ENCODE data around the gene CLDN4.
"Not testable (repeated sequence)": the region's sequence is repeated elsewhere in the genome, so short reads cannot be mapped to it uniquely, and the experiment has no call there.

Gene CLDN4

GRCh38 chr7:73842067-73842976 is 11.5 kb downstream of the CLDN4 start, which contains the start of gene METTL27:
Gene METTL27, minus strand, starts transcription at chr7:73842516. Its CDS starts 376 bp downstream, at chr7:73842140.
- peak; percentile 72 to 79 (median 73) for DNase-seq (ENCODE audit: low read depth in 2 of 3, low spot score in 2 of 3)

DNA sequence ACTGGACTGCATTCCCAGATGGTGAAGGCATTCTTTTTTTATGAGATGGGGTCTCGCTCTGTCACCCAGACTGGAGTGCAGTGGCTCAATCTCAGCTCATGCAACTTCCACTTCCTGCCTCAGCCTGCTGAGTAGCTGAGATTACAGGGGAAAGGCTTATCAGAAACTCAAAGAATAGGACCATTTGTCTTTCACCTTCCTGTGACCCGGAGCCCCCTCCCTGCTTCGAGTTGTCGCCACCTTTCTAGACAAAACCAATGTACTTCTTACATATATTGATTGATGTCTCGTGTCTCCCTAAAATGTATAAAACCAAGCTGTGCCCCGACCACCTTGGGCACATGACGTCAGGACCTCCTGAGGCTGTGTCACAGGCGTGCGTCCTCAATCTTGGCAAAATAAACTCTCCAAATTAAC is 13.3 kb downstream of the CLDN4 start:
- no peak for DNase-seq (ENCODE audit: low read depth in 2 of 3, low spot score in 2 of 3)

DNA sequence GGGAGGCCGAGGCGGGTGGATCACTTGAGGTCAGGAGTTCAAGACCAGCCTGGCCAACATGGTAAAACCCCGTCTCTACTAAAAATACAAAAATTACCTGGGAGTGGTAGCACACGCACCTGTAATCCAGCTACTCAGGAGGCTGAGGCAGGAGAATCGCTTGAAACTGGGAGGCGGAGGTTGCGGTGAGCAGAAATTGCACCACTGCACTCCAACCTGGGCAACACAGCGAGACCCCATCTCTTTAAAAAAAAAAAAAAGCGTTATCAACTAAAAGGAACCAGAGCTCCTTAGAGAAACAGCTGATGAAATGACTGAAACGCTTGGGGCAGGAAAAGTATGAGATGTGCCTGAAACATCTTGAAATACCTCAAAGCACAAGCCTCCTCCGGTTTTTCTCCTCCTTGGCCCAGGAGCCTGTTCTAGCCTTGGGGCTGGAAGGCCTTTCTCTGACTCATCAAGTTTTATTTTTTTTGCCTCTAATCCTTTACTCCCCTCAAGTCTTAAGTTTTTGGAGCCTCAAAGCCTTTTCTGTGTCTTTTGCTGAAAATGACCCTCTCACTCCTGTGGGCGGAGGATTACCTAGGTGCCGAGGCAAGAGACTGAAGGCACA is 14.2 kb downstream of the CLDN4 start:
- DNase-seq (ENCODE audit: low read depth in 2 of 3, low spot score in 2 of 3), result no peak

GRCh38 chr7:73845701-73846195 is 15.0 kb downstream of the CLDN4 start:
- DNase-seq (ENCODE audit: low read depth in 2 of 3, low spot score in 2 of 3), result not testable (repeated sequence)

- DNase-seq (ENCODE audit: low read depth in 2 of 3, low spot score in 2 of 3), result no peak
Measured at GRCh38 chr7:73847941-73848723, 17.3 kb downstream of the CLDN4 start.

DNA sequence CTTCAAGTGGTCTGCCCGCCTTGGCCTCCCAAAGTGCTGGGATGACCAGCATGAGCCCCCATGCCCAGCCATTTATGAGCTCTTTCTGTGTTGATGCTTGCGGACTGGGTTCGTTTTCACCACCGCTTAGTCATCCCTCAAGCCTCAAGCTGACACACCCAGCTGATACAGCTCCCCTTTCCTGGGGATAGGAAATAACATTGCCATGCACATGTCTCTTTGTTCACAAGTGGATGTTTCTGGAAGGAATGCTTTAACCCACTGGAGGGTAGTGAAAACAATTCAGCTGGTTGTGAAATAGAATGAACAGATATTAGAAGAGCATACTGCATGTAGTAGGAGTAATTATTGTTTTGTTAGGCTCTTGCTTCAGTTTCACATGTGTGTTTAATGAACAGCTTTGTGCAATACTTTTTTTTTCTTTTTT is 20.0 kb downstream of the CLDN4 start:
- no peak for DNase-seq (ENCODE audit: low read depth in 2 of 3, low spot score in 2 of 3)

DNA sequence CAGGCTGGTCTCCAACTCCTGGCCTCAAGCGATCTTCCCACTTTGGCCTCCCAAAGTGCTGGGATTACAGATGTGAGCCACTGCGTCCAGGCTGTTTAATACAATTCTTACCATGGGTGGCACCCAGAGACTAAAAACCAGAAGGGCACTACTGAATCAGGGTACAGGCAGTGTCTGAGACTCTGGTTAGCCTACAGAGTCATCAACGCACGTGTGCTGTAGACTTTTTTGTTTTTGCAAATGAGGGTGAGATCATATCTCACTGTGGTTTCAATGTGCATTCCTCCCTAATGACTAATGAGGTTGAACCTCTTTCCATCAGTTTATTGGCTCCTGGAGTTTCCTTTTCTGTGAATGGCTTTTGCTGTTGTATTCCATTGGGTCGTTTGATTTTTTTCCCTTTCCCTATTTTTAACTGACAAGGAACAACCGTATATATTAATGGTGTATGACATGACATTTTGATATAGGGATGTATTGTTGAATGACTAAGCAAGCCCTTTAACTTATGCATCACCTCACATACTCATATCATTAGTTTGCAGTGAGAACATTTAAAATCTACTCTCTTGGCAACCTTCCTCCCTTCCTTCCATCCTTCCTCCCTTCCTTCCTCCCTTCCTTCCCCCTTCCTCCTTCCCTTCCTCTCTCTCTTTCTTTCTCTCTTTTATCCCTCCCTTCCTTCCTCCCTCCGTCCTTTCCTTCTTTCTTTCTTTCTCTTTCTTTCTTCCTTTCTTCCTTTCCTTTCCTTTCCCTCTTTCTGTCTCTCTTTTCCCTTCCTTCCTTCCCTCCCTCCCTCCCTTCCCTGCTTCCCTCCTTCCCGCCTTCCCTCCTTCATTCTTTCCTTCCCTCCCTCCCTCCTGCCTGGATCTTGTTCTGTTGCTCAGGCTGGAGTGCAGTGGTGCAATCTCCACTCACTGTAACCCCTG is 20.9 kb downstream of the CLDN4 start:
- DNase-seq (ENCODE audit: low read depth in 2 of 3, low spot score in 2 of 3), result no peak

DNA sequence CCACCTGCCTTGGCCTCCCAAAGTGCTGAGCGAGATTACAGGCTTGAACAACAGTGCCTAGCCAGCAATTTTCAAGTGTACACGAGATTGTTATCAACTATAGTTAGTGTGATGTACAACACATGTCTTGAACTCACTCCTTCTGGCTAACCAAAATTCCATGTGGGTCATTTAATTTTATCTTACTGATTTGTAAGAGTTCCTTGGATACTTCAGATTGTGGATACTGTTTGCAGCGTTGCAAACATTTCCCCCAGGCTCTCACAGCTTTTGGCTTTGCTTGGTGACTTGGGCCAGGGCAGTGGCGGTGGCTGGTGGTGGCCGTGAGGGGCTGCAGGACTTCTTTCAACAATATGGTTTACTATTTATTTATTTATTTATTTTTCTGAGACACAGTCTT is 21.7 kb downstream of the CLDN4 start:
- no peak for DNase-seq (ENCODE audit: low read depth in 2 of 3, low spot score in 2 of 3)

- no peak for DNase-seq (ENCODE audit: low read depth in 2 of 3, low spot score in 2 of 3)
Measured at GRCh38 chr7:73856941-73857340, 26.1 kb downstream of the CLDN4 start.

GRCh38 chr7:73858807-73859206 is 28.0 kb downstream of the CLDN4 start:
- no peak for DNase-seq (ENCODE audit: low read depth in 2 of 3, low spot score in 2 of 3)

DNA sequence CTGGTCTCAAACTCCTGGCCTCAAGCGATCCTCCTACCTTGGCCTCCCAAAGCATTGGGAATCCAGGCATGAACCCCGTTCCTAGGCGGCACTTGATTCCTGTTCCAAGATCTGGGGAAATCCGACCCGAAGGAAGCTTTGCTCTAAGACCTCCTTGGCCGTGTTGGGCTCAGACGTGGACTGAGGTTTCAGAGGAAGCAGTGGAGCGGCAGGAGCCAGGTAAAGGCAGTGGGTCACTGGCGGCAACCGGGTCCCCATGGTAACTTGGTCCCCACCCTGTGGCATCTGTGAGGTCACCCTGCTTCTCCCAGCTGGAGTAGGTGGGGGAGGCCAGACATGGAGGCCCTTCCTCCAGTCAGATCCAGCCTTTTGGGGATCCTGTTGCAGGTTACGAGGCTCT is 30.1 kb downstream of the CLDN4 start, which contains the start of gene TMEM270:
TMEM270 (plus strand) TSS at position 301 of the 400 bp plus-strand sequence; CDS start at position 337, 36 bp downstream.
- DNase-seq (ENCODE audit: low read depth in 2 of 3, low spot score in 2 of 3), result no peak

GRCh38 chr7:73861305-73861704 is 30.5 kb downstream of the CLDN4 start:
- DNase-seq (ENCODE audit: low read depth in 2 of 3, low spot score in 2 of 3), result no peak

- no peak for DNase-seq (ENCODE audit: low read depth in 2 of 3, low spot score in 2 of 3)
Measured at GRCh38 chr7:73864981-73865711, 34.4 kb downstream of the CLDN4 start.

DNA sequence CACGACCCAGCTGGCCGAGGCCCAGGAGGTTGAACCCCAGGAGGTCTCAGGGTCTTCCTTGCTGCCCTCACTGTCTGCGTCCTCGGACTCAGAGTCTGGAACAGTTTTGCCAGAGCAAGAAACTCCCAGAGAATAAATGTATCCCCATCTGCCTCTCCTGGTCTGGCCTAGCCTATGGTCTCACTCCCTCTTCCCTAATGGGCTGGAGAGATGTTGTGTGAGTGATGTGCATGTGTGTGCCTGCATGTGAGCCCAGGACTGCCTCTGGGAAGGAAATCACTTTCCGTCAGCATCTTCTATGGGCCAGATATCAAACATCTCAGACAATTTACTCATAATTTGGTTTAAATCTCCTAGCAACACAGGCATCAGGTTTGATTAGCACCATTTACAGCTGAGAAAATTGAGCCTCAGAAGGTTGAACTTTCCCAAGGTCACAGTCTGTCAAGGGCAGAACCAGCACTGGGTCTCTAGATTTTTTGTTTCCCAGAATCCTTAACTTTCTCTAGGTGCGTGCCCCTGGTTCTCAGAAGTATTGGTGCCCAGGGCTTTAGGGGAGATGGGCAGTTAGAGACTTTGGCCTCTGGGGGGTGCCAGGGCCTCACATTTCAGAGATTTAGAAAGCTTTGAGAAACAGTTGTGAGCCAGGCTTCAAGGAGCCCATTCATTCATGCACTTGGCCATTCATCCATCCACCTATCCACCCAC is 35.1 kb downstream of the CLDN4 start:
- DNase-seq (ENCODE audit: low read depth in 2 of 3, low spot score in 2 of 3), result no peak

DNA sequence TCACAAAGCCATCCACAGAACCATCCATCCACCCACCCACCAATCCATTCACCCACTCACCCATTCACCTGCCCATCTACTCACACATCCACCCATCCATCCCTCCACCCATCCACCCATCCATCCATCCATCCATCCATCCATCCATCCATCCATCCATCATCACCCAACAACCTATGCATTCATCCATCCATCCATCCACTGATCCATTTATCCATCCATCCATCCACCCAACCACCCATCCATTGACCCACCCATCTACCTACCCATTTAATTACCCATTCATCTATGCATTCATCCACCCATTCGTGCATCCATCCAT is 35.6 kb downstream of the CLDN4 start:
- no peak for DNase-seq (ENCODE audit: low read depth in 2 of 3, low spot score in 2 of 3)

DNA sequence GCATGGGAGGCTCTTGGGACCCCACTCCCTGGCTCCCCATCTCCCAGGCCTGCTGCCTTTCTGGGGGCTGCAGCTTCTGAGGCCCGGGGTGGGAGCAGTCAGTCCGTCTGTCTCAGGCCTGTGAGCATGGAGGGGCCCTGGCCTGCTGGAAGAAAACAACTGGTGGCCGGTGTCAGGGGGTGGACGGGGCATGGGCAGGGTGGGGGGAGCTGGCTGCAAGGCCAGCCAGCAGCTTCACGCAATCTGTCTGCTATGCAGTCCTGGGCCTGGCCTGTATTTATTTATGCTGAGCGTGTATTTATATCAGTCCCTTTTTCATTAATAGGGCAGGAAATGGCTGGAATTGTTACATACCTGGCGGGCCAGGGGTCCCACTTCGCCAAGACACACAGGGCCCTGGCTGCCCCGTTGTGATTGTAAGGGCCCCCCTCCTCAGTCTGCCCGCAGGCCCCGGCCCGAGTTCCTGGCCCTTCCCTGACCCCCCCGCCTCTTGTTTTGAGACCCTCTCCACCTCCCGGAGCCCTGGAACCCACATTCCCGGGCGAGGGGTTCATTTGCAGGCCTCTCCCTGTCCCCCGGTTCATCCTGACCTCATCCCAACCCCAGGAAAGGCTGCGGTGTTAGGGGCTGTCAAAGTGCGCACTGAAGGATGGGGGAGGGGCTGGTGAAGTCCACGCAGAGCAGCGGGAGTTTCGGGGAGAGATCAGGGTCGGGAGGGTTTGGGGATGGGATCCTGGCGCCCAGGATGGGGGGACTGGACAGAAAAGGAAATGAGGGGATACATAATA is 38.4 kb downstream of the CLDN4 start:
- no peak for DNase-seq (ENCODE audit: low read depth in 2 of 3, low spot score in 2 of 3)

DNA sequence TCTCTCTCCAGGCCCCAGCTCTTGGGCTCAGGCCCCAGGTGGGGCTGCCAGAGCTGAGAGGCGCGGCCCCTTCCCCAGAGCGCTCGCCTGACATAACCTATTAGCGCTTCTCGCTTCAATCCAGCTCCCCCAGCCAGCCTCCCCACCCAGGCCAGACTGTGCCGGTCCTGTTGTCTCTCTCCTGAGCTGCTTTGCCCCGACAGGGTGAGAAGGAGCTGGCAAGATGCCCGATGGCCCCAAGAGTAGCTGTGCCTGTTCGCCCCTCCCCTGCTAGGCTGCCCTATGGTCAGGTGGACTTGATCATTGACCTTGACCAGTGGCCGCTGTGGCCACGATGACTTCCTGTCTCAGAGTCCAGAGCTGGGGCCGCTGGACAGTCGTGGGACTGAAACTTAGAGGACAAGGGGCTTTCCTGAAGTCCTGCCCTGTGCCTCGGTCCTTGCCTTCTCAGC is 39.3 kb downstream of the CLDN4 start:
- no peak for DNase-seq (ENCODE audit: low read depth in 2 of 3, low spot score in 2 of 3)
